HT1080 (cell line): ENCODE data around the gene CCDC85C. TPM values are rescaled to one million over a fixed set of nuclear protein-coding genes. Genes with fewer than 3 reads are reported as not detected.

Experiments
- DNase-seq: peaks from one replicate; pipeline ENCODE4 v3.0.0-alpha.2; 2015; ENCODE audit warnings: low read depth
- total RNA-seq: library from RNA; depleted of rRNA; stranded (reverse); fragments of >200 nt; shearing (Covaris generic); gene quantifications from 2 replicates; pipeline ENCODE4 v1.2.3, GENCODE V29; 2014

CCDC85C gene
- total RNA-seq, 1 experiment from 2014 or later = 52.7 TPM

- peak; percentile 44 for DNase-seq
Measured at GRCh38 chr14:99574099-99574880, 29.7 kb downstream of the CCDC85C start.

GRCh38 chr14:99573436-99574098 is 30.4 kb downstream of the CCDC85C start:
- no peak for DNase-seq

- no peak for DNase-seq
Measured at GRCh38 chr14:99573000-99573330, 31.0 kb downstream of the CCDC85C start.

GRCh38 chr14:99572173-99572999 is 31.6 kb downstream of the CCDC85C start:
- DNase-seq = no peak

- no peak for DNase-seq
Measured at GRCh38 chr14:99571303-99571986, 32.6 kb downstream of the CCDC85C start.

- DNase-seq = no peak
Measured at GRCh38 chr14:99570544-99571302, 33.3 kb downstream of the CCDC85C start.

GRCh38 chr14:99569725-99570543 is 34.1 kb downstream of the CCDC85C start:
- DNase-seq = no peak

- DNase-seq = no peak
Measured at GRCh38 chr14:99568567-99569560, 35.1 kb downstream of the CCDC85C start.

- DNase-seq = no peak
Measured at GRCh38 chr14:99566390-99567354, 37.3 kb downstream of the CCDC85C start.

- DNase-seq = no peak
Measured at GRCh38 chr14:99566009-99566389, 38.0 kb downstream of the CCDC85C start.

- no peak for DNase-seq
Measured at GRCh38 chr14:99565383-99565782, 38.6 kb downstream of the CCDC85C start.

GRCh38 chr14:99564926-99565259 is 39.1 kb downstream of the CCDC85C start:
- DNase-seq = no peak

GRCh38 chr14:99564256-99564925 is 39.6 kb downstream of the CCDC85C start:
- DNase-seq = no peak

GRCh38 chr14:99563749-99564129 is 40.3 kb downstream of the CCDC85C start:
- DNase-seq = no peak

GRCh38 chr14:99562856-99563748 is 40.9 kb downstream of the CCDC85C start:
- peak; percentile 60 for DNase-seq

GRCh38 chr14:99561864-99562263 is 42.1 kb downstream of the CCDC85C start:
- no peak for DNase-seq
